Measurements from ENCODE around the gene ANGPTL4.

ANGPTL4 gene

DNA sequence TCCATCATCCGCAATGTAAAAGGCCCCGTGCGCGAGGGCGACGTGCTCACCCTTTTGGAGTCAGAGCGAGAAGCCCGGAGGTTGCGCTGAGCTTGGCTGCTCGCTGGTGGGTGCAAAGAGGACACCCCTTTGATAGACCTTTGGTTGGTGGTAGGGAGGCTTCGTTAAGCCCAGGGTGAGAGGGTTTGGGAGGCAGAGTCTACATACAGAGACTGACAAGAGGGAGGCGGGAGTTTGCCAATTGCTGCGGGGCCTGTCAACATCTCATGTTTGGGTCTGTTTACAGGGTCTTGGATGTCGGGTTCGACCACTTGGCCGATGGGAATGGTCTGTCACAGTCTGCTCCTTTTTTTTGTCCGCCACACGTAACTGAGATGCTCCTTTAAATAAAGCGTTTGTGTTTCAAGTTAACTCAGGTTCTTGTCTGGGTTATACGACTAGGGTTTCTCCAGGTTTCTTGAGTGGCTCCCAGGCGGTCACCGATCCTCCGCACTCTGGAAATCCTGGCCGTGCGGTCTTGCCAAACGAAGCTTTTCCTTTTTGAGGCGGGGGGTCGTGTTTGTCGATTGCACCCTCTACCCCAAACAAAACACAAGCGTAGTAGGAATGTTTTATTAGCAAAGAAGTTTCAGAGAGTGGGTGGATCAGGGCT is 41.8 kb upstream of the ANGPTL4 start:
- Histone ChIP-seq H3K27ac (peak overlapping the region; percentile 95), H3K9me3 (no peaks in the 10 kb centered on the region), H3K36me3 (peaks cover 32% of the 10 kb centered on the region), H3K4me1 (peaks cover 63% of the 10 kb centered on the region), H3K9ac (peak overlapping the region; percentile 98), H3K4me2 (peak overlapping the region; percentile 97), H3K4me3 (peak overlapping the region; percentile 83), H3K27me3 (no peaks in the 10 kb centered on the region), H4K20me1 (peaks cover 34% of the 10 kb centered on the region)
- TF ChIP-seq Cebpa-rat (IDR thresholded peaks at IDR 0.05), result no peak

- Histone ChIP-seq H3K36me3 (peaks cover 32% of the 10 kb centered on the region), H3K27ac (peak overlapping the region; percentile 95), H3K4me1 (peaks cover 58% of the 10 kb centered on the region), H4K20me1 (peaks cover 34% of the 10 kb centered on the region), H3K9ac (peak overlapping the region; percentile 98), H3K27me3 (no peaks in the 10 kb centered on the region), H3K4me2 (peak overlapping the region; percentile 97), H3K4me3 (peak overlapping the region; percentile 83), H3K9me3 (no peaks in the 10 kb centered on the region)
- no peak for TF ChIP-seq Cebpa-rat (IDR thresholded peaks at IDR 0.05)
Measured at GRCh38 chr19:8322638-8322997, 41.3 kb upstream of the ANGPTL4 start.

GRCh38 chr19:8323781-8324185 is 40.2 kb upstream of the ANGPTL4 start:
- peak overlapping the region; percentile 97 for H3K4me2 ChIP-seq
- H3K36me3 ChIP-seq, result peaks cover 32% of the 10 kb centered on the region
- H3K27me3 ChIP-seq, result no peaks in the 10 kb centered on the region
- no peak overlapping the region for H3K9ac ChIP-seq
- TF ChIP-seq Cebpa-rat (IDR thresholded peaks at IDR 0.05), result no peak
- H3K4me1 ChIP-seq, result peaks cover 47% of the 10 kb centered on the region
- no peak overlapping the region for H3K27ac ChIP-seq
- peaks cover 34% of the 10 kb centered on the region for H4K20me1 ChIP-seq
- H3K9me3 ChIP-seq, result no peaks in the 10 kb centered on the region
- H3K4me3 ChIP-seq, result no peak overlapping the region

- Histone ChIP-seq H3K4me1 (peaks cover 40% of the 10 kb centered on the region), H3K4me2 (no peak overlapping the region), H3K9me3 (no peaks in the 10 kb centered on the region), H3K27ac (no peak overlapping the region), H3K9ac (no peak overlapping the region), H3K36me3 (peaks cover 32% of the 10 kb centered on the region), H4K20me1 (peaks cover 34% of the 10 kb centered on the region), H3K4me3 (no peak overlapping the region), H3K27me3 (no peaks in the 10 kb centered on the region)
- no peak for TF ChIP-seq Cebpa-rat (IDR thresholded peaks at IDR 0.05)
Measured at GRCh38 chr19:8324186-8325050, 39.5 kb upstream of the ANGPTL4 start.

DNA sequence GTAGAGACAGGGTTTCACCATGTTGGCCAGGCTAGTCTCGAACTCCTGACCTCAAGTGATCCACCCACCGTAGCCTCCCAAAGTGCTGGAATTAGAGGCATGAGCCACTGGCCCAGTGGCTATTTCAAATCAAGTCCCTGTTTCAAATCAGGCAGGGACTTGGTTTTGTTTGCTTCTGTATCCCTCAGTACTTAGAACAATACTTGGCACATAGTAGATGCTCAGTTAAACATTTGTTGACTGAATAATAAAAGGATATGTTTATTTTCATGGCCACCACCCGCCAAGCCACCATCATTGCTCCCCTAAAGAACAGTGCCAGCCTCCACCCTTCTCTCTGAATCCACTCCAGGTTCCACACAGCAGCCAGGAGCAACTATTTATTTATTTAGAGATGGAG is 38.5 kb upstream of the ANGPTL4 start:
- no peak overlapping the region for H3K4me2 ChIP-seq
- peaks cover 34% of the 10 kb centered on the region for H4K20me1 ChIP-seq
- H3K9me3 ChIP-seq, result no peaks in the 10 kb centered on the region
- no peak for TF ChIP-seq Cebpa-rat (IDR thresholded peaks at IDR 0.05)
- H3K36me3 ChIP-seq, result peaks cover 32% of the 10 kb centered on the region
- no peak overlapping the region for H3K27ac ChIP-seq
- H3K4me1 ChIP-seq, result peaks cover 30% of the 10 kb centered on the region
- H3K4me3 ChIP-seq, result no peak overlapping the region
- H3K9ac ChIP-seq, result no peak overlapping the region
- no peaks in the 10 kb centered on the region for H3K27me3 ChIP-seq

DNA sequence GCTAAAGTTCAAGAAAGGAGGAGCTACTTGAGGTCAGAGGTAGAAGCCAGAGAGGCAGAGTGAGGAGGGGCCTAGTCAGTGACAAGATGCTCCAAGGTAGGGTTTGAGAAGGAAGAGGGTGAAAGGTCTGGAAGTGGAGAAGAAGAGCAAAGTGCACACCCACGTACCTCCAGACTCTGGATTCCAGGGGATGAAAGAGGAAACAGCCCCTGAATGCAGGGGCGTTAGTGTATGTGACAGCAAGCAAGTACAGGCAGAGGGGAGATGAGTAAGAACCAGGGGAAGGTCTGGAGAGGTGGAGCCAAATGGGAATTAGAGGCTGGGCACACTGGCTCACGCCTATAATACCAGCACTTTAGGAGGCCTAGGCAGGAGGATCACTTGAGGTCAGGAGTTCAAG is 34.0 kb upstream of the ANGPTL4 start:
- Histone ChIP-seq H3K9me3 (no peaks in the 10 kb centered on the region), H4K20me1 (peaks cover 16% of the 10 kb centered on the region; the same call in 1 of the 2 replicates), H3K27ac (no peak overlapping the region), H3K27me3 (peaks cover 18% of the 10 kb centered on the region), H3K4me3 (no peak overlapping the region), H3K4me1 (peaks cover 14% of the 10 kb centered on the region), H3K4me2 (no peak overlapping the region), H3K36me3 (peaks cover 2% of the 10 kb centered on the region; the same call in 1 of the 2 replicates), H3K9ac (no peak overlapping the region)
- TF ChIP-seq Cebpa-rat (IDR thresholded peaks at IDR 0.05), result no peak

DNA sequence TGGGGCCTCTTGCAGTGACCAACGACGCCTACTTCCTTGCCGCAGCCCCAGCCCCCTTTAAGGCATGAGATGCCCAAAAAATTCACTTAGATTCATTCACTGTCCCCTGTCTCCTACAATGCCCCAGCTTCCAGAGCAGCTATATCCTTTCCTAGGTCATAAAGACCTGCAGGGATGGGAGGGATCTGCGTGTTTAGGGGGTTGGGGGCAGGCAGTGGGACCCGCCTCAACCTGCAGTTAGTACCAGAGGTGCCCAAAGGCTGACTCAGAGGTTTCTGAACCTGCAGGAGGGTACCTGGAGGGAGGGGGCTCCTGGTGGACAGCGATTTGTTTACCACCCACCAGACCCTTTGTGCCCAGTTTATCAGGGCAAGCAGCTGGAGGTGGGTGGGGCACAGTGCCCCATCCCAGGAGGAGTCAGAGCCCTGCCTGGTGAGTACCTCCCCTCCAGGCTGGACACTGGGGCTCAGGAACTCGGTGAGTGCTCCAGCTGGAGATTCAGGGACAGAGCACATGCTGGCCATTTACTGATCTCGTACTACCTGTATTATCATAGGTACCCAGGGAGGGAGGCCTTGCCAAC is 32.6 kb upstream of the ANGPTL4 start:
- peaks cover 31% of the 10 kb centered on the region for H3K27me3 ChIP-seq

GRCh38 chr19:8332976-8333766 is 30.8 kb upstream of the ANGPTL4 start:
- H3K9me3 ChIP-seq, result no peaks in the 10 kb centered on the region
- no peaks in the 10 kb centered on the region for H3K36me3 ChIP-seq
- H3K4me1 ChIP-seq, result peaks cover 43% of the 10 kb centered on the region
- H3K27me3 ChIP-seq, result peaks cover 36% of the 10 kb centered on the region
- H4K20me1 ChIP-seq, result peaks cover 16% of the 10 kb centered on the region; the same call in 1 of the 2 replicates
- no peak for TF ChIP-seq Cebpa-rat (IDR thresholded peaks at IDR 0.05)
- no peak overlapping the region for H3K27ac ChIP-seq
- no peak overlapping the region for H3K9ac ChIP-seq
- H3K4me2 ChIP-seq, result 0 out of 2 replicates have a peak overlapping the region, but pooled peaks have one; percentile 95
- H3K4me3 ChIP-seq, result no peak overlapping the region

More for the DNA sequence above, 32.6 kb upstream of the ANGPTL4 start:
- H3K9ac ChIP-seq, result no peak overlapping the region
- no peak overlapping the region for H3K27ac ChIP-seq
- no peak overlapping the region for H3K4me3 ChIP-seq
- H3K4me1 ChIP-seq, result peaks cover 27% of the 10 kb centered on the region
- H3K4me2 ChIP-seq, result no peak overlapping the region
- TF ChIP-seq Cebpa-rat (IDR thresholded peaks at IDR 0.05), result no peak
- H4K20me1 ChIP-seq, result peaks cover 16% of the 10 kb centered on the region; the same call in 1 of the 2 replicates
- no peaks in the 10 kb centered on the region for H3K9me3 ChIP-seq
- H3K36me3 ChIP-seq, result no peaks in the 10 kb centered on the region

DNA sequence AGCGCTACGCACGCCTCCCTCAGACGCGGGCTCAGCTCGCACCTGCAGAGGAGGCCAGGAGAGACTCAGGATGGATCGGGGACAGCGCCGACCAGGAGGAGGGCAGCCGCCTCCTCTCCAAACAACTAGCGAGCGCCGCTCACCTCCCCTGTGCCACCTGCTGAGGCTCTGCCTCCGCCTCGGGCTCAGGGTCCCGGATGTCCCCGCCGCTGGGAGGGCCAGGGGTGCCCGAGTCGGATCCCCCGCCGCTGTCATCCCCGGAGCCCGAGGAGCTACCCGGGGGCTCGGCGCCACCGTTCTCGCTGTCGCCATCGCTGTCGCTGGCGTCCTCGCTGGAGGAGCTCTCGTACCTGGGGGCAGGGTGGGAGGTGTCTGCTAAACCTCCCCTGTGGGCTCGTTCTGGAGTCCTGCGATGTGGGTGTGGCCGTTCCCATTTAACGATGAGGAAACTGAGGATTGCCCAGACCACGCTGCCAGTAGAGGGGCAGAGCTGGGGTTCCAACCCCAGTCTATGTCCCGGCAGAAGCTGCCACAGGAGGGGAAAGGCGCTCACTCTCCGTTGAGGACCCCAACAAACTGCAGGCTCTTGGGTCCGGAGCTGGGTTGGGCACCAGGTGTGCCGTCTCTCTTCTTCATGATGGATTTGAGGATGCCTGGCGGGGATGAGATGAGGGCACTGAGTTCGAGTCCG is 30.0 kb upstream of the ANGPTL4 start:
- no peak for TF ChIP-seq Cebpa-rat (IDR thresholded peaks at IDR 0.05)
- no peak overlapping the region for H3K9ac ChIP-seq
- peaks cover 36% of the 10 kb centered on the region for H3K27me3 ChIP-seq
- H3K9me3 ChIP-seq, result no peaks in the 10 kb centered on the region
- H3K4me3 ChIP-seq, result peak overlapping the region; percentile 75; the same call in 1 of the 2 replicates
- H4K20me1 ChIP-seq, result peaks cover 16% of the 10 kb centered on the region; the same call in 1 of the 2 replicates
- H3K27ac ChIP-seq, result no peak overlapping the region
- H3K4me2 ChIP-seq, result peak overlapping the region; percentile 95
- no peaks in the 10 kb centered on the region for H3K36me3 ChIP-seq
- H3K4me1 ChIP-seq, result peaks cover 43% of the 10 kb centered on the region
